ENCODE measurements around the gene CD80.

GRCh38 chr3:119553823-119554415 is 5.5 kb downstream of the CD80 start:
- TF ChIP-seq ZFP30 (CRISPR knock-in tag; IDR thresholded peaks at IDR 0.05) (no peak), CSDC2 (CRISPR knock-in tag; IDR thresholded peaks at IDR 0.05) (no peak), ZFP3 (CRISPR knock-in tag; IDR thresholded peaks at IDR 0.05) (no peak), ZNF8 (CRISPR knock-in tag; IDR thresholded peaks at IDR 0.05) (no peak)
